Gastroesophageal sphincter (tissue), 4 donors: ENCODE results near the gene AKR1C8. TPM values are rescaled to one million over a fixed set of nuclear protein-coding genes. Genes with fewer than 3 reads are reported as not detected.
A peak's percentile ranks its signal among the peaks of the same experiment; 100 is the strongest.
"Not testable (repeated sequence)": the region's sequence is repeated elsewhere in the genome, so short reads cannot be mapped to it uniquely, and the experiment has no call there.

Experiments used
- ATAC-seq: fragments of 150-250 bp; one replicate; pipeline ENCODE4 v1.9.1; 2016; ENCODE audit warnings: mild to moderate bottlenecking, moderate library complexity
- H3K27ac ChIP-seq, 4 donors: fragments of 200-600 bp; sonication (generic) in 3 of 4; 1 replicate in 3 of 4; 2 replicates in 1 of 4; pipeline ENCODE4 v1.5.1; 2016 to 2019
- H3K27me3 ChIP-seq: fragments of 200-600 bp; sonication (generic); one replicate; pipeline ENCODE4 v1.5.1; 2019
- H3K36me3 ChIP-seq, 2 donors: fragments of 200-600 bp; sonication (generic); one replicate each; pipeline ENCODE4 v1.5.1; 2019; ENCODE audit warnings: control low read depth in 1 of 2
- H3K4me1 ChIP-seq, 3 donors: fragments of 200-600 bp; sonication (generic); 1 replicate in 2 of 3; 2 replicates in 1 of 3; pipeline ENCODE4 v1.5.1; 2016 to 2019; ENCODE audit warnings: control low read depth in 2 of 3
- H3K4me3 ChIP-seq, 2 donors: fragments of 200-600 bp; sonication (generic); one replicate each; pipeline ENCODE4 v1.5.1; 2019; ENCODE audit warnings: mild to moderate bottlenecking in 1 of 2, moderate library complexity in 1 of 2
- H3K9me3 ChIP-seq, 3 donors: fragments of 200-600 bp; sonication (generic); one replicate each; pipeline ENCODE4 v1.5.1; 2017 to 2019; ENCODE audit warnings: control low read depth in 2 of 3
- CTCF ChIP-seq, 4 experiments: fragments of 200-600 bp in 2 of 4; fragments of 450-650 bp in 2 of 4; sonication (generic) in 1 of 4; IDR thresholded peaks; one replicate each; pipeline ENCODE4 v1.5.1; 2017 to 2019; ENCODE audit warnings: antibody characterized with exemption in 4 of 4, mild to moderate bottlenecking in 2 of 4, moderate library complexity in 2 of 4
- EP300 ChIP-seq: sonication (generic); formaldehyde crosslinking; IDR thresholded peaks from one replicate; pipeline ENCODE4 v1.6.1; 2017; ENCODE audit warnings: antibody characterized with exemption, mild to moderate bottlenecking
- POLR2A ChIP-seq, 2 donors: fragments of 450-650 bp; IDR thresholded peaks; one replicate each; pipeline ENCODE4 v1.6.1; 2017; ENCODE audit warnings: antibody characterized with exemption in 2 of 2, mild to moderate bottlenecking in 2 of 2, moderate library complexity in 1 of 2
- POLR2AphosphoS5 ChIP-seq: sonication (generic); formaldehyde crosslinking; IDR thresholded peaks from one replicate; pipeline ENCODE4 v1.6.1; 2017; ENCODE audit warnings: antibody characterized with exemption
- WGBS, 2 donors: methylation state at CpG; one replicate each; pipeline ENCODE4 v1.1.5; 2018; ENCODE audit warnings: low coverage in 1 of 2; 5-methylcytosine and 5-hydroxymethylcytosine counted together
- total RNA-seq, 4 donors: library from RNA; depleted of rRNA; stranded (reverse); fragments of >200 nt; gene quantifications; one replicate each; pipeline ENCODE4 v1.1.0, GENCODE V29; 2016

Gene AKR1C8
- not detected for total RNA-seq

GRCh38 chr10:5184987-5185775 is at the start of gene AKR1C8:
TSS of gene AKR1C8 (minus strand) at chr10:5185150. CDS start at chr10:5185104, 46 bp downstream.
- no peak within 1 kb of the TSS for H3K27ac ChIP-seq
- TF ChIP-seq POLR2A (IDR thresholded peaks at IDR 0.05) (no peak), CTCF (IDR thresholded peaks at IDR 0.05) (no peak), POLR2AphosphoS5 (no peak), EP300 (no peak)
- H3K4me1 ChIP-seq = no peaks in the 10 kb centered on the region
- H3K4me3 ChIP-seq = no peak within 1 kb of the TSS
- 77 to 91% methylated on average over 3 to 5 of the region's 5 CpGs for WGBS, 2 donors
- H3K27me3 ChIP-seq = no peaks in the 10 kb centered on the region
- H3K9me3 ChIP-seq = no peaks in the 10 kb centered on the region
- no peak for ATAC-seq
- H3K36me3 ChIP-seq = no peaks in the 10 kb centered on the region

GRCh38 chr10:5234106-5234860 is 49.3 kb upstream of the AKR1C8 start:
- Histone ChIP-seq H3K9me3 (peaks cover 0 to 9% (median 0%) of the 10 kb centered on the region in 3 donors), H3K27ac (no peak overlapping the region), H3K27me3 (no peaks in the 10 kb centered on the region), H3K36me3 (no peaks in the 10 kb centered on the region), H3K4me3 (no peak overlapping the region), H3K4me1 (no peaks in the 10 kb centered on the region)
- 21 to 41% methylated on average over 2 to 5 of the region's 6 CpGs for WGBS, 2 donors
- TF ChIP-seq CTCF (IDR thresholded peaks at IDR 0.05) (no peak), POLR2AphosphoS5 (no peak), EP300 (no peak), POLR2A (IDR thresholded peaks at IDR 0.05) (no peak)
- peak; percentile 71 for ATAC-seq

GRCh38 chr10:5233324-5233723 is 48.4 kb upstream of the AKR1C8 start:
- H3K4me3 ChIP-seq = no peak overlapping the region
- no peaks in the 10 kb centered on the region for H3K36me3 ChIP-seq
- H3K27ac ChIP-seq = no peak overlapping the region
- no peak for TF ChIP-seq CTCF (IDR thresholded peaks at IDR 0.05)
- TF ChIP-seq POLR2A (IDR thresholded peaks at IDR 0.05) = no peak
- no peak for TF ChIP-seq EP300
- no peak for TF ChIP-seq POLR2AphosphoS5
- H3K4me1 ChIP-seq = no peaks in the 10 kb centered on the region
- WGBS, 2 donors = 41 to 78% methylated on average over 2 of the region's 2 CpGs
- peaks cover 0 to 9% (median 0%) of the 10 kb centered on the region in 3 donors for H3K9me3 ChIP-seq
- no peak for ATAC-seq
- H3K27me3 ChIP-seq = no peaks in the 10 kb centered on the region

GRCh38 chr10:5229019-5229418 is 44.1 kb upstream of the AKR1C8 start:
- H3K36me3 ChIP-seq = no peaks in the 10 kb centered on the region
- H3K4me1 ChIP-seq = no peaks in the 10 kb centered on the region
- WGBS, 2 donors = 10 to 74% methylated on average over 1 to 7 of the region's 8 CpGs
- no peaks in the 10 kb centered on the region for H3K27me3 ChIP-seq
- TF ChIP-seq CTCF (IDR thresholded peaks at IDR 0.05) (no peak), POLR2A (IDR thresholded peaks at IDR 0.05) (no peak), POLR2AphosphoS5 (no peak), EP300 (no peak)
- no peak for ATAC-seq
- no peak overlapping the region for H3K27ac ChIP-seq
- H3K9me3 ChIP-seq = peaks cover 0 to 7% (median 0%) of the 10 kb centered on the region in 3 donors
- H3K4me3 ChIP-seq = no peak overlapping the region

GRCh38 chr10:5222942-5223341 is 38.0 kb upstream of the AKR1C8 start:
- not testable (repeated sequence) for H3K4me3 ChIP-seq, H3K36me3 ChIP-seq, H3K27me3 ChIP-seq, ATAC-seq, H3K4me1 ChIP-seq, H3K27ac ChIP-seq
- WGBS, 2 donors = no CpG with 5 or more reads among the region's 7 CpGs
- H3K9me3 ChIP-seq = peaks cover 0 to 24% (median 0%) of the 10 kb centered on the region in 3 donors
